Liver (tissue), 3 donors: ENCODE data around the gene LMF2.

ENCODE experiments used
- CTCF ChIP-seq: fragments of 150-350 bp; IDR thresholded peaks from 2 replicates; pipeline ENCODE4 v1.5.1; 2017; ENCODE audit warnings: improper control_type of control experiment, low read depth, low read length; ENCODE audit not compliant: missing input control
- EGR1 ChIP-seq, 2 donors: IDR thresholded peaks; 2 replicates each; pipeline ENCODE4 v1.6.1; 2016 to 2018; ENCODE audit warnings: antibody characterized with exemption in 2 of 2, low read depth in 2 of 2
- FOXA1 ChIP-seq: IDR thresholded peaks from 2 replicates; pipeline ENCODE4 v1.6.1; 2016; ENCODE audit warnings: antibody characterized with exemption
- donor health status: healthy.
- donor health status: healthy.

- TF ChIP-seq CTCF (no peak), EGR1 (IDR thresholded peaks at IDR 0.05; ENCODE audit: low read depth in 2 of 2) (no peak), FOXA1 (no peak)
Measured at GRCh38 chr22:50490531-50491308, 16.8 kb downstream of the LMF2 start.
